ENCODE results near the gene WDR72. TPM values are rescaled to one million over a fixed set of nuclear protein-coding genes. Genes with fewer than 3 reads are reported as not detected.

WDR72 gene
- total and polyA plus RNA-seq, 2 of the 8 experiments (the other 6 are each of a cell fraction or from before 2014, with no cell fraction given) = 1.2 to 1.9 TPM

GRCh38 chr15:53611145-53611920 is 148.1 kb downstream of the WDR72 start:
- no peak overlapping the region for H3K27ac ChIP-seq (ENCODE audit: low read depth, low read length)
- H2BK120ac ChIP-seq (replicated peaks; ENCODE audit: low read depth, low read length) = no peak overlapping the region
- H4K5ac ChIP-seq (ENCODE audit: insufficient read length, low read depth, low read length) = no peak overlapping the region
- no peak overlapping the region for H3K14ac ChIP-seq (ENCODE audit: insufficient read length)
- POLR2A ChIA-PET (ENCODE audit: partially characterized antibody) = no interaction called here
- H3K9me3 ChIP-seq (ENCODE audit: insufficient read depth in 2 of 2, low read depth in 1 of 2, low read length in 1 of 2) = no peaks in the 10 kb centered on the region
- H3K9ac ChIP-seq (replicated peaks in 1 of 4; ENCODE audit: extremely low read depth in 1 of 4, low read depth in 3 of 4, low read length in 3 of 4) = no peak overlapping the region
- H2BK12ac ChIP-seq (ENCODE audit: low read depth, low read length) = no peak overlapping the region
- no peak for DNase-seq (ENCODE audit: low read depth in 1 of 2, low spot score in 2 of 2)
- H4K8ac ChIP-seq (ENCODE audit: extremely low read depth, insufficient read depth, low read length) = no peak overlapping the region
- no peak overlapping the region for H2AFZ ChIP-seq (ENCODE audit: low read length)
- no peaks in the 10 kb centered on the region for H3K36me3 ChIP-seq (ENCODE audit: control insufficient read depth in 2 of 4, insufficient read depth in 4 of 4, low read length in 3 of 4)
- no peak overlapping the region for H3K4me2 ChIP-seq (ENCODE audit: insufficient read depth in 1 of 2, low read depth in 2 of 2, low read length in 2 of 2)
- H3K27me3 ChIP-seq (replicated peaks in 1 of 4; ENCODE audit: control insufficient read depth in 3 of 4, extremely low read depth in 1 of 4, insufficient read depth in 3 of 4, low read length in 3 of 4) = no peaks in the 10 kb centered on the region
- H3K23ac ChIP-seq (ENCODE audit: insufficient read length) = no peak overlapping the region
- H3K79me2 ChIP-seq (ENCODE audit: control insufficient read depth in 1 of 2, insufficient read depth in 2 of 2, low read length in 2 of 2) = no peaks in the 10 kb centered on the region
- H2BK15ac ChIP-seq (ENCODE audit: low read length) = no peak overlapping the region
- no peak for FAIRE-seq
- no peak overlapping the region for H4K91ac ChIP-seq (replicated peaks; ENCODE audit: insufficient read length, low read length)
- no peak overlapping the region for H2BK5ac ChIP-seq (ENCODE audit: low read depth, low read length)
- no peaks in the 10 kb centered on the region for H4K20me1 ChIP-seq (replicated peaks in 1 of 2; ENCODE audit: control insufficient read depth in 1 of 2, insufficient read depth in 2 of 2, low read length in 2 of 2)
- no peak overlapping the region for H3K56ac ChIP-seq (replicated peaks; ENCODE audit: insufficient read length, low read depth, low read length)
- TF ChIP-seq USF2 (IDR thresholded peaks at IDR 0.05; ENCODE audit: low read length) (no peak), JUND (IDR thresholded peaks at IDR 0.05; ENCODE audit: low read length) (peak; percentile 53; the same call in 1 of the 2 replicates)
- H3K79me1 ChIP-seq (ENCODE audit: low read depth, low read length) = no peaks in the 10 kb centered on the region
- no peak overlapping the region for H3K4ac ChIP-seq (replicated peaks; ENCODE audit: insufficient read length, low read depth, low read length)
- WGBS, 2 experiments (ENCODE audit: extremely low coverage in 1 of 2, insufficient coverage in 1 of 2, insufficient read length in 1 of 2, insufficient replicate concordance in 2 of 2, low coverage in 1 of 2, low lambda C conversion rate in 2 of 2, missing lambda C conversion rate in 1 of 2) = 80% methylated on average over 4 of the region's 4 CpGs; no CpG with 5 or more reads in 1 of the 2 experiments
- CTCF ChIA-PET (ENCODE audit: partially characterized antibody) = interaction anchor here (1.0 to 1.5 kb wide), 3 partner anchors 16 to 48 kb away, joined by 3 to 8 read pairs (median 3); no protein-coding TSS in a partner anchor
- H3K4me3 ChIP-seq (ENCODE audit: extremely low read depth in 1 of 4, insufficient read depth in 2 of 4, low read depth in 3 of 4, low read length in 4 of 4) = no peak overlapping the region
- H3K23me2 ChIP-seq (ENCODE audit: low read depth, low read length) = no peaks in the 10 kb centered on the region
- no peak overlapping the region for H3K18ac ChIP-seq (ENCODE audit: extremely low read depth, low read length)
- no peak overlapping the region for H2AK5ac ChIP-seq (ENCODE audit: low read depth, low read length)
- no peak overlapping the region for H2BK20ac ChIP-seq (ENCODE audit: low read length)
- H3K4me1 ChIP-seq (replicated peaks in 1 of 4; ENCODE audit: control insufficient read depth in 3 of 4, insufficient read depth in 4 of 4, low read length in 3 of 4) = no peaks in the 10 kb centered on the region
